Pancreas (tissue), 10 donors: ENCODE data around the gene EIF2S3B. TPM values are rescaled to one million over a fixed set of nuclear protein-coding genes. Genes with fewer than 3 reads are reported as not detected.
"Not testable (repeated sequence)": the region's sequence is repeated elsewhere in the genome, so short reads cannot be mapped to it uniquely, and the experiment has no call there.

ENCODE experiments used
- ATAC-seq, 4 donors: fragments of 200-7000 bp; cut with Tn5 transposase; one replicate each; pipeline versions ENCODE4 v1.8.0 to v1.9.1; 2020; ENCODE audit warnings: mild to moderate bottlenecking in 4 of 4, moderate library complexity in 4 of 4
- DNase-seq, 6 donors: peaks; one replicate each; pipeline ENCODE4 v3.0.0-alpha.2; 2020
- FAIRE-seq: peaks from 2 replicates; lab custom pipeline; 2012; peaks lifted over from hg19 to GRCh38; lab: Jason Lieb, UNC
- H3K27ac ChIP-seq, 4 donors: fragments of 200-600 bp; sonication (generic); 1 replicate in 3 of 4; 2 replicates in 1 of 4; pipeline versions ENCODE4 v1.5.0 to v1.8.0; 2020
- H3K27me3 ChIP-seq, 4 donors: fragments of 200-600 bp; one replicate each; pipeline ENCODE4 v1.8.0; 2021
- H3K36me3 ChIP-seq, 3 donors: fragments of 200-600 bp; sonication (generic) in 1 of 3; one replicate each; pipeline versions ENCODE4 v1.5.0 to v1.8.0; 2020 to 2021
- H3K4me1 ChIP-seq, 3 donors: fragments of 200-600 bp; one replicate each; pipeline ENCODE4 v1.8.0; 2021
- H3K4me3 ChIP-seq, 4 donors: fragments of 200-600 bp; sonication (generic) in 2 of 4; one replicate each; pipeline versions ENCODE4 v1.5.0 to v1.8.0; 2020 to 2021
- H3K9me3 ChIP-seq, 4 donors: fragments of 200-600 bp; one replicate each; pipeline ENCODE4 v1.8.0; 2021
- whole genome bisulfite sequencing, 2 donors: extraction: QIAGEN DNeasy Blood & Tissue Kit; methylation state at CpG; one replicate each; pipeline ENCODE4 v1.1.7; 2013; 5-methylcytosine and 5-hydroxymethylcytosine counted together
- intact Hi-C, 3 donors: fragments of 100-400 bp; cut with DNase I; formaldehyde crosslinking; loops; one replicate each; pipeline versions ENCODE4 v1.11.1 to v1.14.2; 2022
- polyA plus RNA-seq, 2 donors: library from polyadenylated mRNA; stranded (reverse); fragments of 200-250 nt; gene quantifications; one replicate each; pipeline ENCODE4 v1.2.3, GENCODE V29; 2013
- total RNA-seq, 6 donors: library from RNA; stranded (reverse); fragmentation: NEBNext Ultra II Directional in 4 of 6; extraction: Animal tissue kit (Norgen Biotek cat#: 25700) in 4 of 6; gene quantifications; one replicate each; pipeline versions ENCODE4 v1.2.1 to v1.2.4, GENCODE V29; 2021 to 2023
- TF ChIP-seq, protein P1 (sequence below), 4 donors: fragments of 200-600 bp; sonication (generic) in 3 of 4; IDR thresholded peaks; one replicate each; pipeline versions ENCODE4 v1.5.0 to v1.8.0; 2021; ENCODE audit warnings: antibody characterized with exemption in 4 of 4
- donor health status: healthy with polysubstance abuse.
- donor health status: DM: no; HTN: no; CAD: no; lungs with moderate emphysema.
- donor health status: DM: no; HTN: no; CAD: no.
- donor health status: control.
- donor health status: control.
- donor health status: Bipolar disorder and iron deficiency.
- donor health status: DM: yes; HTN: yes; CAD: no.
- donor health status: DM: no; HTN: no; CAD: no.
- donor health status: DM: no; HTN: no; CAD: no.
- donor health status: DM: yes; HTN: yes; CAD: no.

Gene EIF2S3B
- total RNA-seq, result 1 to 10 TPM in 2 of 6 donors, under 1 TPM in 3, not detected in 1; 0.16 to 2.4 (median 0.69) TPM
- polyA plus RNA-seq, result under 1 TPM; 0.26 to 0.46 TPM

DNA sequence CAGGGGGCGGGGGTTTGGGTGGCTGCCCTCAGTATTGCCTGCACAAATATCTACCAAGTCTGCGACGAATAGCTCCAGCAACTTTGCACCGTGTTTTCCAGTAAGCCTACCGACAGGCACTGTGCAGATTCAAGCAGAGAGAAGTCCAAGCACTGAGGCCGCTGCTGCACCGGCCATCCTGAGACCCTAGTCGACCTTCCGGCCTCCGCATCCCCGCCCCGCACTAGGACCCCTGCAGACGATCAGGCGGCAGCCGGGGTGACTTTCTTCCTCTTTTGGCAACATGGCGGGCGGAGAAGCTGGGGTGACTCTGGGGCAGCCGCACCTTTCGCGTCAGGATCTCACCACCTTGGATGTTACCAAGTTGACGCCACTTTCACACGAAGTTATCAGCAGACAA lies at the start of gene EIF2S3B:
TSS of gene EIF2S3B (plus strand) at position 271 of the 400 bp plus-strand sequence. CDS start at position 284, 13 bp downstream.
- FAIRE-seq (no peak), DNase-seq (peak in 1 of 6 donors; percentile 45), ATAC-seq (no peak)
- H3K9me3 ChIP-seq, result no peaks in the 10 kb centered on the region
- TF ChIP-seq, protein P1, sequence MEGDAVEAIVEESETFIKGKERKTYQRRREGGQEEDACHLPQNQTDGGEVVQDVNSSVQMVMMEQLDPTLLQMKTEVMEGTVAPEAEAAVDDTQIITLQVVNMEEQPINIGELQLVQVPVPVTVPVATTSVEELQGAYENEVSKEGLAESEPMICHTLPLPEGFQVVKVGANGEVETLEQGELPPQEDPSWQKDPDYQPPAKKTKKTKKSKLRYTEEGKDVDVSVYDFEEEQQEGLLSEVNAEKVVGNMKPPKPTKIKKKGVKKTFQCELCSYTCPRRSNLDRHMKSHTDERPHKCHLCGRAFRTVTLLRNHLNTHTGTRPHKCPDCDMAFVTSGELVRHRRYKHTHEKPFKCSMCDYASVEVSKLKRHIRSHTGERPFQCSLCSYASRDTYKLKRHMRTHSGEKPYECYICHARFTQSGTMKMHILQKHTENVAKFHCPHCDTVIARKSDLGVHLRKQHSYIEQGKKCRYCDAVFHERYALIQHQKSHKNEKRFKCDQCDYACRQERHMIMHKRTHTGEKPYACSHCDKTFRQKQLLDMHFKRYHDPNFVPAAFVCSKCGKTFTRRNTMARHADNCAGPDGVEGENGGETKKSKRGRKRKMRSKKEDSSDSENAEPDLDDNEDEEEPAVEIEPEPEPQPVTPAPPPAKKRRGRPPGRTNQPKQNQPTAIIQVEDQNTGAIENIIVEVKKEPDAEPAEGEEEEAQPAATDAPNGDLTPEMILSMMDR (IDR thresholded peaks at IDR 0.05), result no peak
- no peak within 1 kb of the TSS for H3K4me3 ChIP-seq
- H3K4me1 ChIP-seq, result no peaks in the 10 kb centered on the region
- H3K27ac ChIP-seq, result no peak within 1 kb of the TSS
- intact Hi-C loops, result no loop called here
- H3K27me3 ChIP-seq, result peaks cover 0 to 13% (median 0%) of the 10 kb centered on the region in 4 donors
- WGBS, 2 donors, result 84 to 93% methylated on average over 22 of the region's 22 CpGs
- no peaks in the 10 kb centered on the region for H3K36me3 ChIP-seq

DNA sequence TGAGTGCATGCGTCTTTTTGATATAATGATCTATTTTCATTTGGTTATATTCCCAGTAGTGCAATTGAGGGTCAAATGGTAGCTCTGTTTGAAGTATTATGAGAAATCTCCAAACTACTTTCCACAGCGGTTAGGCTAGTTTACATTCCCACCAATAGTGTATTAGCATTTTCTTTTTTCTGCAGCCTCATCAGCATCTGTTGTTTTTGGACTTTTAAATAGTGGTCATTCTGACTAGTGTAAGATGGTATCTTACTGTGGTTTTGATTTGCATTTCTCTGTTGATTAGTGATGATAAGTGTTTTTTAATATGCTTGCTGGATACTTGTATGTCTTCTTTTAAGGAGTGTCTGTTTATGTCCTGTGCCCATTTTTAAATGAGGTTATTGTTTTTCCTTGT lies 48.8 kb upstream of the EIF2S3B start:
- 74 to 84% methylated on average over 2 of the region's 2 CpGs for WGBS, 2 donors
- TF ChIP-seq, protein P1 (IDR thresholded peaks at IDR 0.05), result no peak
- H3K9me3 ChIP-seq, result no peaks in the 10 kb centered on the region
- H3K27ac ChIP-seq, result no peak overlapping the region
- FAIRE-seq (no peak), ATAC-seq (no peak), DNase-seq (no peak)
- no peaks in the 10 kb centered on the region for H3K4me1 ChIP-seq
- intact Hi-C loops, result no loop called here
- H3K27me3 ChIP-seq, result no peaks in the 10 kb centered on the region
- no peak overlapping the region for H3K4me3 ChIP-seq
- no peaks in the 10 kb centered on the region for H3K36me3 ChIP-seq

DNA sequence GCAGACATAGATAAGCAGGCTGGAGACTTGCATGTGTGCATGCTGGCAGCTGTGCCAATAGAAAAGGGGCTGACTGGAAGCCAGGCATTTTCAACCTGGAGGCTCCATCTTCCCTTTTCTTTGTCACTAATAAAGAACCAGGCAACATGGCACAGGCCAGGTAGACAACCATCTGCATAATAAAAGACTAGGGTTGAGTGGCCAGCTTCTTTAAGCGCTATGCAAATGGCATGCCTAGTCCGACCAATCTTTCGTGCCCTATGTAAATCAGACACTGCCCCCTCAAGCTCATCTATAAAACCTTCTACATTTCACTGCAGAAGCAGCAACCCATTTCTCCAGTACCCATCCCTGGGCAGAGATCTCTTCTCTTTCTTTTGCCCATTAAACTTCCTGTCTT lies 47.9 kb upstream of the EIF2S3B start:
- H3K9me3 ChIP-seq, result no peaks in the 10 kb centered on the region
- DNase-seq (no peak), ATAC-seq (no peak), FAIRE-seq (no peak)
- H3K4me1 ChIP-seq, result no peaks in the 10 kb centered on the region
- H3K36me3 ChIP-seq, result no peaks in the 10 kb centered on the region
- no peak overlapping the region for H3K4me3 ChIP-seq
- H3K27me3 ChIP-seq, result no peaks in the 10 kb centered on the region
- TF ChIP-seq, protein P1 (IDR thresholded peaks at IDR 0.05), result no peak
- intact Hi-C loops, result no loop called here
- no peak overlapping the region for H3K27ac ChIP-seq
- whole genome bisulfite sequencing, 2 donors, result 81 to 93% methylated on average over 3 of the region's 3 CpGs

DNA sequence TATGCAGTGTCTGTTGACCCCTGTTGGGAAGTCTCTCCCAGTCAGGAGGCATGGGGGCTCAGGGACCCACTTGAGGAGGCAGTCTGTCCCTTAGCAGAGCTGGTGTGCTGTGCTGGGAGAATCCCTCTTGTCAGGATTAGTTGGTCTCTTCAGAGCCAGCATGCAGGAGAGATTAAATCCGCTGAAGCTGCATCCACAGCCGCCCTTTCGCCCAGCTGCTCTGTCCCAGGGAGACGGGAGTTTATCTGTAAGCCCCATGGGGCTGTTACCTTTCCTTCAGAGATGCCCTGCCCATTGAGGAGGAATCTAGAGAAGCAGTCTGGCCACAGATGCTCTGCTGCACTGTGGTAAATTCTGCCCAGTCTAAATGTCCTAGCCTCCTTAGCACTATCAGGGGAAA lies 39.4 kb upstream of the EIF2S3B start:
- intact Hi-C loops, result no loop called here
- Histone ChIP-seq H3K36me3 (no peaks in the 10 kb centered on the region), H3K4me3 (no peak overlapping the region), H3K4me1 (no peaks in the 10 kb centered on the region), H3K27me3 (no peaks in the 10 kb centered on the region), H3K9me3 (no peaks in the 10 kb centered on the region), H3K27ac (no peak overlapping the region)
- DNase-seq (no peak), FAIRE-seq (no peak), ATAC-seq (no peak)
- WGBS, 2 donors, result 64 to 65% methylated on average over 4 of the region's 4 CpGs
- TF ChIP-seq, protein P1 (IDR thresholded peaks at IDR 0.05), result no peak

DNA sequence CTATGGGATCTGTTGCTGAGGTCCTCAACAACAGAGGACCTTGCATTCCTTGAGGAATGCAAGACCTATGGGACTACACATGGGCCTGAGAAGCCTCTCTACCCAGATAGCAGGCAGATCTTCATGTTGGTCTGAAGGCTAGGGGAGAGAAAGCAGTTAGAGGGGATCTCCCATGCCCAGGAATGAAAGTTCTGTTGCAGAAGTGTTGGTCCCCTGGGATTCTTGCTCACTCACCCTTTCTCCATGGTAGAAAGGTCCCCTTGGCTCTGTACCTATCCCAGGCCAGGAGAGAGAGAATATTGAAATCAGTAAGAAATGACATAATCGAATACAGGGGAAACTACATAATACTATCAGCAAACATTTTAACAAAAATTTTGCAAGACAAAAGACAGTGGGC lies 36.0 kb upstream of the EIF2S3B start:
- Histone ChIP-seq H3K9me3 (no peaks in the 10 kb centered on the region), H3K36me3 (no peaks in the 10 kb centered on the region), H3K27me3 (no peaks in the 10 kb centered on the region), H3K4me1 (no peaks in the 10 kb centered on the region), H3K27ac (no peak overlapping the region), H3K4me3 (no peak overlapping the region)
- ATAC-seq (no peak), DNase-seq (no peak), FAIRE-seq (no peak)
- TF ChIP-seq, protein P1 (IDR thresholded peaks at IDR 0.05), result no peak
- intact Hi-C loops, result no loop called here
- 71 to 72% methylated on average over 1 of the region's 1 CpG for whole genome bisulfite sequencing, 2 donors

DNA sequence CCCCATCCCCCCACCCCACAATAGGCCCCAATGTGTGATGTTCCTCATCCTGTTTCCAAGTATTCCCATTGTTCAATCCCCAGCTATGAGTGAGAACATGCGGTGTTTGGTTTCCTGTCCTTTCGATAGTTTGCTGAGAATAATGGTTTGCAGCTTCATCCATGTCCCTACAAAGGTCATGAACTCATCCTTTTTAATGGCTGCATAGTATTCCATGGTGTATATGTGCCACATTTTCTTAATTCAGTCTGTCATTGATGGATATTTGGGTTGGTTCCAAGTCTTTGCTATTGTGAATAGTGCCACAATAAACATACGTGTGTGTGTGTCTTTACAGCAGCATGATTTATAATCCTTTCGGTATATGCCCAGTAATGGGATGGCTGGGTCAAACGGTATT lies 32.9 kb upstream of the EIF2S3B start:
- WGBS, 2 donors, result 79 to 88% methylated on average over 5 of the region's 5 CpGs
- H3K4me3 ChIP-seq, H3K27ac ChIP-seq, DNase-seq, H3K27me3 ChIP-seq, H3K9me3 ChIP-seq, intact Hi-C loops, H3K36me3 ChIP-seq, H3K4me1 ChIP-seq, ATAC-seq, FAIRE-seq: not testable (repeated sequence)

DNA sequence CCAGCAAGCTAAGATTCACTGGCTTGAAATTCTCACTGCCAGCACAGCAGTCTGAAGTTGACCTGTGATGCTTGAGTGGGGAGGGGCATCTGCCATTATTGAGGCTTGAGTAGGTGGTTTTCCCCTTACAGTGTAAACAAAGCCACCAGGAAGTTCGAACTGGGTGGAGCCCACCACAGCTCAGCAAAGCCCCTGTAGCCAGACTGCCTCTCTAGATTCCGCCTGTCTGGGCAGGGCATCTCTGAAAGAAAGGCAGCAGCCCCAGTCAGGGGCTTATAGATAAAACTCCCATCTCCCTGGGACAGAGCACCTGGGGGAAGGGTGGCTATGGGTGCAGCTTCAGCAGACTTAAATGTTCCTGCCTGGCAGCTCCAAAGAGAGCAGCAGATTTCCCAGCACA lies 23.8 kb upstream of the EIF2S3B start:
- intact Hi-C loops, H3K4me3 ChIP-seq, H3K9me3 ChIP-seq, H3K4me1 ChIP-seq, H3K27me3 ChIP-seq, DNase-seq, ATAC-seq, H3K27ac ChIP-seq, FAIRE-seq, H3K36me3 ChIP-seq: not testable (repeated sequence)
- 32 to 40% methylated on average over 2 of the region's 2 CpGs for WGBS, 2 donors

DNA sequence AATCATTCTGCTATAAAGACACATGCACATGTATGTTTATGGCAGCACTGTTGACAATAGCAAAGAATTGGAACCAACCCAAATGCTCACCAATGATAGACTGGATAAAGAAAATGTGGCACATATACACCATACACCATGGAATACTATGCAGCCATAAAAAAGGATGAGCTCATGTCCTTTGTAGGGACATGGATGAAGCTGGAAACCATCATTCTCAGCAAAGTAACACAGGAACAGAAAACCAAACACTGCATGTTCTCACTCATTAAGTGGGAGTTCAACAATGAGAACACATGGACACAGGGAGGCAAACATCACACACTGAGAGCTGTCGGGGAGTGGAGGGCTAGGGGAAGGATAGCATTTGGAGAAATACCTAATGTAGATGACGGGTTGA lies 18.4 kb upstream of the EIF2S3B start:
- H3K9me3 ChIP-seq, H3K4me1 ChIP-seq, H3K4me3 ChIP-seq, DNase-seq, ATAC-seq, H3K27me3 ChIP-seq, intact Hi-C loops, H3K27ac ChIP-seq, H3K36me3 ChIP-seq, FAIRE-seq: not testable (repeated sequence)
- 65 to 72% methylated on average over 2 of the region's 2 CpGs for WGBS, 2 donors
